H1 (cell line): ENCODE data around the gene CAPS. TPM values are rescaled to one million over a fixed set of nuclear protein-coding genes. Genes with fewer than 3 reads are reported as not detected.

Source experiments
- CTCF ChIA-PET: fragments of 300-600 bp; sonication (Branson Sonifier 250); formaldehyde crosslinking; loops from one replicate; lab custom pipeline; 2021; ENCODE audit not compliant: partially characterized antibody; lab: Charles Lee
- POLR2A ChIA-PET: fragments of 300-600 bp; sonication (Branson Sonifier 250); formaldehyde crosslinking; loops from one replicate; lab custom pipeline; 2021; ENCODE audit warnings: inconsistent platforms; ENCODE audit not compliant: partially characterized antibody; lab: Charles Lee
- DNase-seq, 2 experiments: peaks; one replicate each; pipeline versions ENCODE4 v3.0.0 to v3.0.0-alpha.2; 2010 to 2022; ENCODE audit warnings: low spot score in 2 of 2, low read depth in 1 of 2, mixed read lengths in 1 of 2
- FAIRE-seq: peaks from 2 replicates; lab custom pipeline; 2011; peaks lifted over from hg19 to GRCh38; lab: Jason Lieb, UNC
- H2AFZ ChIP-seq: 2 replicates; pipeline ENCODE4 v1.8.1; 2012; ENCODE audit warnings: low read length, inconsistent platforms
- H2AK5ac ChIP-seq: 2 replicates; pipeline ENCODE4 v1.6.1; 2013; ENCODE audit warnings: low read depth, low read length
- H2BK120ac ChIP-seq: replicated peaks from 2 replicates; pipeline ENCODE3; 2013; ENCODE audit warnings: low read depth, low read length, inconsistent platforms
- H2BK12ac ChIP-seq: 2 replicates; pipeline ENCODE4 v1.6.1; 2013; ENCODE audit warnings: low read depth, low read length
- H2BK15ac ChIP-seq: 2 replicates; pipeline ENCODE4 v1.6.1; 2013; ENCODE audit warnings: low read length
- H2BK20ac ChIP-seq: 2 replicates; pipeline ENCODE4 v1.6.1; 2013; ENCODE audit warnings: low read length
- H2BK5ac ChIP-seq: 2 replicates; pipeline ENCODE4 v1.6.1; 2013; ENCODE audit warnings: low read depth, low read length
- H3K14ac ChIP-seq: 2 replicates; pipeline ENCODE4 v1.6.1; 2013; ENCODE audit warnings: inconsistent platforms; ENCODE audit not compliant: insufficient read length
- H3K18ac ChIP-seq: 2 replicates; pipeline ENCODE4 v1.6.1; 2013; ENCODE audit warnings: low read length; ENCODE audit errors: extremely low read depth
- H3K23ac ChIP-seq: 2 replicates; pipeline ENCODE4 v1.6.1; 2013; ENCODE audit warnings: inconsistent platforms; ENCODE audit not compliant: insufficient read length
- H3K23me2 ChIP-seq: 2 replicates; pipeline ENCODE4 v1.6.1; 2013; ENCODE audit warnings: low read depth, low read length
- H3K27ac ChIP-seq: 2 replicates; pipeline ENCODE4 v1.6.1; 2011; ENCODE audit warnings: low read depth, low read length, inconsistent platforms
- H3K27me3 ChIP-seq, 4 experiments: replicated peaks in 1 of 4; 1 replicate in 1 of 4; 2 replicates in 3 of 4; pipeline versions ENCODE4 v1.6.1 to v1.8.1; 2011 to 2013; ENCODE audit warnings: low read length in 3 of 4, mild to moderate bottlenecking in 3 of 4, inconsistent platforms in 2 of 4, mixed read lengths in 2 of 4, moderate library complexity in 1 of 4; ENCODE audit not compliant: control insufficient read depth in 3 of 4, insufficient read depth in 3 of 4; ENCODE audit errors: extremely low read depth in 1 of 4
- H3K36me3 ChIP-seq, 4 experiments: 2 replicates each; pipeline versions ENCODE4 v1.6.1 to v1.8.1; 2011 to 2013; ENCODE audit warnings: mild to moderate bottlenecking in 4 of 4, low read length in 3 of 4, moderate library complexity in 2 of 4, control low read depth in 1 of 4, inconsistent platforms in 1 of 4; ENCODE audit not compliant: insufficient read depth in 4 of 4, control insufficient read depth in 2 of 4
- H3K4ac ChIP-seq: replicated peaks from 2 replicates; pipeline ENCODE3; 2013; ENCODE audit warnings: low read length, low read depth, mixed read lengths, inconsistent platforms; ENCODE audit not compliant: insufficient read length
- H3K4me1 ChIP-seq, 4 experiments: replicated peaks in 1 of 4; 1 replicate in 1 of 4; 2 replicates in 3 of 4; pipeline versions ENCODE4 v1.6.1 to v1.8.1; 2011 to 2013; ENCODE audit warnings: low read length in 3 of 4, inconsistent platforms in 2 of 4, mixed read lengths in 1 of 4; ENCODE audit not compliant: insufficient read depth in 4 of 4, control insufficient read depth in 3 of 4
- H3K4me2 ChIP-seq, 2 experiments: 2 replicates each; pipeline versions ENCODE4 v1.6.1 to v1.8.1; 2011 to 2013; ENCODE audit warnings: low read depth in 2 of 2, low read length in 2 of 2, control low read depth in 1 of 2, inconsistent platforms in 1 of 2, mild to moderate bottlenecking in 1 of 2; ENCODE audit not compliant: insufficient read depth in 1 of 2
- H3K4me3 ChIP-seq, 4 experiments: fragments of 200-600, 300-600 bp in 1 of 4; sonication (generic), shearing (Covaris generic), sonication (Bioruptor Twin) in 1 of 4; 2 replicates each; pipeline versions ENCODE4 v1.5.1 to v1.8.1; 2011 to 2016; ENCODE audit warnings: low read length in 4 of 4, low read depth in 3 of 4, control low read depth in 2 of 4, inconsistent platforms in 2 of 4, mild to moderate bottlenecking in 2 of 4, mixed read lengths in 1 of 4, moderate library complexity in 1 of 4; ENCODE audit not compliant: insufficient read depth in 2 of 4; ENCODE audit errors: extremely low read depth in 1 of 4
- H3K56ac ChIP-seq: replicated peaks from 2 replicates; pipeline ENCODE3; 2013; ENCODE audit warnings: low read depth, mild to moderate bottlenecking, mixed read lengths, low read length, inconsistent platforms; ENCODE audit not compliant: insufficient read length
- H3K79me1 ChIP-seq: 2 replicates; pipeline ENCODE4 v1.6.1; 2013; ENCODE audit warnings: low read depth, low read length, control low read depth
- H3K79me2 ChIP-seq, 2 experiments: 2 replicates each; pipeline versions ENCODE4 v1.6.1 to v1.8.1; 2012 to 2013; ENCODE audit warnings: low read length in 2 of 2, mild to moderate bottlenecking in 2 of 2, inconsistent platforms in 1 of 2; ENCODE audit not compliant: insufficient read depth in 2 of 2, control insufficient read depth in 1 of 2
- H3K9ac ChIP-seq, 4 experiments: replicated peaks in 1 of 4; 1 replicate in 1 of 4; 2 replicates in 3 of 4; pipeline versions ENCODE4 v1.6.1 to v1.8.1; 2011 to 2013; ENCODE audit warnings: low read depth in 3 of 4, low read length in 3 of 4, control low read depth in 2 of 4, mild to moderate bottlenecking in 2 of 4, moderate library complexity in 2 of 4, inconsistent platforms in 1 of 4; ENCODE audit errors: extremely low read depth in 1 of 4
- H3K9me3 ChIP-seq, 2 experiments: 2 replicates each; pipeline versions ENCODE4 v1.6.1 to v1.8.1; 2012 to 2013; ENCODE audit warnings: mild to moderate bottlenecking in 2 of 2, moderate library complexity in 2 of 2, control low read depth in 1 of 2, inconsistent platforms in 1 of 2, low read depth in 1 of 2, low read length in 1 of 2, mixed read lengths in 1 of 2; ENCODE audit not compliant: insufficient read depth in 2 of 2
- H4K20me1 ChIP-seq, 2 experiments: replicated peaks in 1 of 2; 2 replicates each; pipeline versions ENCODE3 to v1.8.1; 2011 to 2013; ENCODE audit warnings: inconsistent platforms in 2 of 2, low read length in 2 of 2, mild to moderate bottlenecking in 1 of 2; ENCODE audit not compliant: insufficient read depth in 2 of 2, control insufficient read depth in 1 of 2
- H4K5ac ChIP-seq: 2 replicates; pipeline ENCODE4 v1.6.1; 2013; ENCODE audit warnings: low read length, low read depth, mixed read lengths, inconsistent platforms; ENCODE audit not compliant: insufficient read length
- H4K8ac ChIP-seq: 2 replicates; pipeline ENCODE4 v1.8.0; 2013; ENCODE audit warnings: mild to moderate bottlenecking, moderate library complexity, low read length, inconsistent platforms; ENCODE audit not compliant: insufficient read depth; ENCODE audit errors: extremely low read depth
- H4K91ac ChIP-seq: replicated peaks from 2 replicates; pipeline ENCODE3; 2013; ENCODE audit warnings: low read length, mixed read lengths, inconsistent platforms; ENCODE audit not compliant: insufficient read length
- CEBPB ChIP-seq: IDR thresholded peaks from 2 replicates; pipeline ENCODE4 v1.6.1; 2012; ENCODE audit warnings: low read depth, low read length
- CTBP2 ChIP-seq: IDR thresholded peaks from 2 replicates; pipeline ENCODE4 v1.7.0; 2011; ENCODE audit warnings: borderline replicate concordance, mild to moderate bottlenecking, moderate library complexity, mixed read lengths, low read length; ENCODE audit not compliant: insufficient read depth, insufficient read length
- EP300 ChIP-seq, 2 experiments: IDR thresholded peaks; 1 replicate in 1 of 2; 2 replicates in 1 of 2; pipeline ENCODE4 v1.6.1; 2011 to 2012; ENCODE audit warnings: low read depth in 2 of 2, low read length in 2 of 2, mild to moderate bottlenecking in 2 of 2, borderline replicate concordance in 1 of 2, inconsistent platforms in 1 of 2, moderate library complexity in 1 of 2
- FOSL1 ChIP-seq: IDR thresholded peaks from 2 replicates; pipeline ENCODE4 v1.6.1; 2011; ENCODE audit warnings: mild to moderate bottlenecking, low read depth, low read length, moderate library complexity; ENCODE audit not compliant: insufficient read depth
- KDM1A ChIP-seq: fragments of 200-600, 300-600 bp; sonication (generic); IDR thresholded peaks from 2 replicates; pipeline ENCODE4 v1.7.1; 2016; ENCODE audit warnings: mild to moderate bottlenecking, low read length, borderline replicate concordance
- KDM4A ChIP-seq: IDR thresholded peaks from one replicate; pipeline ENCODE4 v1.7.1; 2012; ENCODE audit warnings: low read depth, mild to moderate bottlenecking, moderate library complexity, low read length, inconsistent platforms; ENCODE audit not compliant: severe bottlenecking
- NANOG ChIP-seq: IDR thresholded peaks from 2 replicates; pipeline ENCODE4 v1.6.1; 2011; ENCODE audit warnings: low read length, low read depth, mild to moderate bottlenecking, inconsistent platforms; ENCODE audit not compliant: insufficient read depth, poor library complexity, severe bottlenecking
- RAD21 ChIP-seq, 2 experiments: IDR thresholded peaks in 1 of 2; conservative IDR thresholded peaks in 1 of 2; 2 replicates each; pipeline ENCODE4 v1.6.1; 2011; ENCODE audit warnings: low read depth in 2 of 2, low read length in 2 of 2, improper control_type of control experiment in 1 of 2, inconsistent platforms in 1 of 2, mild to moderate bottlenecking in 1 of 2, moderate library complexity in 1 of 2
- SIRT6 ChIP-seq: IDR thresholded peaks from one replicate; pipeline ENCODE4 v1.7.1; 2012; ENCODE audit warnings: low read length, inconsistent platforms
- SP2 ChIP-seq: IDR thresholded peaks from 2 replicates; pipeline ENCODE4 v1.6.1; 2012; ENCODE audit warnings: mild to moderate bottlenecking, low read length, inconsistent platforms
- YY1 ChIP-seq: IDR thresholded peaks from 2 replicates; pipeline ENCODE4 v1.6.1; 2011; ENCODE audit warnings: low read depth, mild to moderate bottlenecking, low read length
- WGBS, 2 experiments: shearing (Covaris generic) in 1 of 2; methylation state at CpG; one replicate each; pipeline versions ENCODE4 v1.1.6 to v1.1.7; 2013 to 2015; ENCODE audit warnings: low lambda C conversion rate in 2 of 2, mixed read lengths in 2 of 2, inconsistent platforms in 1 of 2, low coverage in 1 of 2, missing lambda C conversion rate in 1 of 2; ENCODE audit not compliant: insufficient replicate concordance in 2 of 2, insufficient coverage in 1 of 2, insufficient read length in 1 of 2; ENCODE audit errors: extremely low coverage in 1 of 2, missing lambda C conversion rate in 1 of 2; 5-methylcytosine and 5-hydroxymethylcytosine counted together
- polyA plus RNA-seq, 7 experiments: library from polyadenylated mRNA; depleted of rRNA in 3 of 7; stranded (reverse) in 5 of 7; unstranded in 2 of 7; fragments of >200 nt in 5 of 7; fragments of 200-250 nt in 2 of 7; gene quantifications; 1 replicate in 5 of 7; 2 replicates in 1 of 7; 4 replicates in 1 of 7; pipeline versions ENCODE4 v1.2.1 to v1.2.3, GENCODE V29; 2011 to 2013; ENCODE audit warnings: missing spikeins in 2 of 7, mixed read lengths in 2 of 7
- total RNA-seq: library from RNA; stranded (reverse); fragmentation: NEBNext Ultra II Directional; extraction: Animal tissue kit (Norgen Biotek cat#: 25700); gene quantifications from 2 replicates; pipeline ENCODE4 v1.2.1, GENCODE V29; 2021

CAPS gene
- total and polyA plus RNA-seq, 2 of the 8 experiments (the other 6 are each of a cell fraction or from before 2014, with no cell fraction given): 2.1 to 2.4 TPM

DNA sequence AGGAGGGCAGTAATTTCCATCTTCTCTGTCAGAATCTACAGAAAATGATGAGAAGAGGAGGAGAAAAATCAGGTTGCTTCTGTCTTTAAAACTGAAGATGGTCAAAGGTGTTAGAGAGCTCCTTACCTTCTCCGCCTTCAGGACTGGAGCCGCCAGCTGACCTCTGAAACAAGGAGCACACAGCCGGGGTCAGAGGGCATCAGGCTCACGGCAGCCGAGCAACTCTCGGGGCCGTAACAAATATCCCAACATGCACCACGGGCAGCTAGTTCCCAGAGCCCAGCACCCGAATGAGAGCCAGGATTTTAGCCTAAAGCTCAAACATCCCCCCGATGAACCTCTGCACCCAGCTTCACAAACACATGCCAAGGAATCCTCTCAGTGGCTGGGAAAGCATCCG lies 27.6 kb downstream of the CAPS start:
- Histone ChIP-seq H2BK120ac (no peak overlapping the region), H4K5ac (no peak overlapping the region), H3K27me3 (no peaks in the 10 kb centered on the region), H3K18ac (no peak overlapping the region), H3K56ac (no peak overlapping the region), H2BK5ac (no peak overlapping the region), H2AK5ac (no peak overlapping the region), H2BK20ac (no peak overlapping the region), H4K91ac (no peak overlapping the region), H3K14ac (no peak overlapping the region), H3K23ac (no peak overlapping the region), H3K9ac (no peak overlapping the region), H3K23me2 (no peaks in the 10 kb centered on the region), H4K8ac (no peak overlapping the region), H3K4ac (no peak overlapping the region), H2BK15ac (no peak overlapping the region), H2AFZ (no peak overlapping the region), H3K4me2 (no peak overlapping the region), H3K36me3 (peaks cover 0 to 30% (median 9%) of the 10 kb centered on the region in 4 experiments; a peak in 5 of 8 replicates), H3K79me1 (peaks cover 28% of the 10 kb centered on the region), H3K4me1 (no peaks in the 10 kb centered on the region; a peak in 1 of 7 replicates), H3K79me2 (peaks cover 0 to 51% of the 10 kb centered on the region in 2 experiments; a peak in 3 of 4 replicates), H3K27ac (no peak overlapping the region), H3K9me3 (no peaks in the 10 kb centered on the region), H3K4me3 (no peak overlapping the region), H2BK12ac (no peak overlapping the region), H4K20me1 (peaks cover 26 to 27% of the 10 kb centered on the region in 2 experiments)
- DNase-seq (no peak), FAIRE-seq (no peak)
- CTCF ChIA-PET: interaction anchor here (1.2 to 3.0 kb wide), 5 partner anchors 11 to 77 kb away, joined by 3 to 12 read pairs (median 8); no protein-coding TSS in a partner anchor
- TF ChIP-seq RAD21 (IDR thresholded peaks at IDR 0.05 in 1 of 2, conservative IDR thresholded peaks at IDR 0.05 in 1 of 2; ENCODE audit: low read depth in 2 of 2, low read length in 2 of 2) (no peak), SIRT6 (no peak), SP2 (no peak), YY1 (no peak), KDM4A (no peak), KDM1A (no peak), EP300 (IDR thresholded peaks at IDR 0.05; ENCODE audit: borderline replicate concordance in 1 of 2, low read depth in 2 of 2, low read length in 2 of 2) (no peak), CEBPB (no peak), NANOG (no peak), FOSL1 (no peak), CTBP2 (no peak)
- POLR2A ChIA-PET: interaction anchor here (1.0 kb wide), 1 partner anchor 12 kb away, joined by 5 read pairs; no protein-coding TSS in a partner anchor
- WGBS, 2 experiments: 90% methylated on average over 11 of the region's 11 CpGs; no CpG with 5 or more reads in 1 of the 2 experiments
